Body of pancreas (tissue), 4 donors: ENCODE measurements around the gene N4BP2L1.

Experiments
- POLR2A ChIP-seq, 3 donors: fragments of 450-650 bp; IDR thresholded peaks; one replicate each; pipeline ENCODE4 v1.6.1; 2016; ENCODE audit warnings: antibody characterized with exemption in 3 of 3, mild to moderate bottlenecking in 2 of 3
- TF ChIP-seq, protein P1 (sequence below), 7 experiments: fragments of 450-650 bp in 4 of 7; fragments of 200-600 bp in 3 of 7; sonication (generic) in 3 of 7; IDR thresholded peaks; one replicate each; pipeline ENCODE4 v1.5.1; 2016 to 2019; ENCODE audit warnings: antibody characterized with exemption in 7 of 7

DNA sequence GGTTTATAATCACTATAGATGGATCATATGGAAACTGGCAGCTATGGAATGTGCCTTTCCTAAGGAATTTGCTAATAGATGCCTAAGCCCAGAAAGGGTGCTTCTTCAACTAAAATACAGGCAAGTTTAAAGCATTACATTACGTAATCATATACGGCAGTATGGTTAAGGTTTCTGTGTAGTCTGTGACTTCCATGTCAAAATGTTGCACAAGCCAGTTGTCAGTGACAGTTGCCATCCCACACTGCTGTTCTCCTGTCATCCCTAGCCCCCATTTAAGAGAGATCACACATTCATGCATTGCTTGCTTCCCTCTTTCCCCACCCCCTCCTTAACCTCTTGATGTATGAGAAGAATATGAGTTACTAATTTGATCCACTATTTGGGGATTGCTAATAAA, 65.4 kb downstream of the N4BP2L1 start:
- no peak for TF ChIP-seq POLR2A (IDR thresholded peaks at IDR 0.05)
- TF ChIP-seq, protein P1, sequence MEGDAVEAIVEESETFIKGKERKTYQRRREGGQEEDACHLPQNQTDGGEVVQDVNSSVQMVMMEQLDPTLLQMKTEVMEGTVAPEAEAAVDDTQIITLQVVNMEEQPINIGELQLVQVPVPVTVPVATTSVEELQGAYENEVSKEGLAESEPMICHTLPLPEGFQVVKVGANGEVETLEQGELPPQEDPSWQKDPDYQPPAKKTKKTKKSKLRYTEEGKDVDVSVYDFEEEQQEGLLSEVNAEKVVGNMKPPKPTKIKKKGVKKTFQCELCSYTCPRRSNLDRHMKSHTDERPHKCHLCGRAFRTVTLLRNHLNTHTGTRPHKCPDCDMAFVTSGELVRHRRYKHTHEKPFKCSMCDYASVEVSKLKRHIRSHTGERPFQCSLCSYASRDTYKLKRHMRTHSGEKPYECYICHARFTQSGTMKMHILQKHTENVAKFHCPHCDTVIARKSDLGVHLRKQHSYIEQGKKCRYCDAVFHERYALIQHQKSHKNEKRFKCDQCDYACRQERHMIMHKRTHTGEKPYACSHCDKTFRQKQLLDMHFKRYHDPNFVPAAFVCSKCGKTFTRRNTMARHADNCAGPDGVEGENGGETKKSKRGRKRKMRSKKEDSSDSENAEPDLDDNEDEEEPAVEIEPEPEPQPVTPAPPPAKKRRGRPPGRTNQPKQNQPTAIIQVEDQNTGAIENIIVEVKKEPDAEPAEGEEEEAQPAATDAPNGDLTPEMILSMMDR (IDR thresholded peaks at IDR 0.05), result no peak
